ENCODE measurements around the gene TERT. TPM values are rescaled to one million over a fixed set of nuclear protein-coding genes. Genes with fewer than 3 reads are reported as not detected.

Gene TERT
- total and polyA plus RNA-seq, 2 of the 4 experiments (the other 2 are of a cell fraction), result not detected

GRCh38 chr5:1324719-1325190, 29.9 kb upstream of the TERT start:
- Histone ChIP-seq H4K5ac (ENCODE audit: low read depth, low read length) (no peak overlapping the region), H2AK5ac (ENCODE audit: low read depth, low read length) (no peak overlapping the region), H3K14ac (replicated peaks; ENCODE audit: low read depth, low read length) (no peak overlapping the region), H2BK20ac (ENCODE audit: low read depth, low read length) (no peak overlapping the region), H3K9ac (ENCODE audit: low read depth, low read length) (no peak overlapping the region), H3K4me2 (ENCODE audit: low read depth, low read length) (no peak overlapping the region), H3K9me1 (ENCODE audit: insufficient read depth, low read length) (no peaks in the 10 kb centered on the region), H2BK120ac (ENCODE audit: low read depth, low read length) (no peak overlapping the region), H2AK9ac (replicated peaks; ENCODE audit: low read depth, low read length, poor library complexity) (no peak overlapping the region), H4K91ac (ENCODE audit: insufficient read depth, low read depth, low read length) (no peak overlapping the region), H3K18ac (ENCODE audit: low read depth, low read length) (no peak overlapping the region), H3K4me1 (ENCODE audit: control insufficient read depth, insufficient read depth, low read length) (peaks cover 1% of the 10 kb centered on the region; the same call in 1 of the 2 replicates), H3K27me3 (ENCODE audit: control insufficient read depth, insufficient read depth, low read length) (no peaks in the 10 kb centered on the region), H3K36me3 (ENCODE audit: control insufficient read depth, insufficient read depth, low read length) (peaks cover 51% of the 10 kb centered on the region), H2BK5ac (ENCODE audit: low read depth, low read length, poor library complexity, severe bottlenecking) (no peak overlapping the region), H3K4me3 (ENCODE audit: insufficient read depth, low read depth, low read length) (no peak overlapping the region), H2AFZ (replicated peaks; ENCODE audit: low read length, poor library complexity) (peak overlapping the region; percentile 43), H3K79me1 (ENCODE audit: low read depth in 1 of 2, low read length in 2 of 2) (peaks cover 6 to 10% of the 10 kb centered on the region in 2 experiments; a peak in 2 of 4 replicates), H3K23ac (ENCODE audit: low read depth, low read length) (no peak overlapping the region), H2BK15ac (ENCODE audit: low read depth, low read length) (no peak overlapping the region), H4K8ac (ENCODE audit: low read depth in 2 of 2, low read length in 2 of 2) (no peak overlapping the region), H4K20me1 (ENCODE audit: insufficient read depth, low read length) (peaks cover 4% of the 10 kb centered on the region), H3K4ac (ENCODE audit: low read depth, low read length) (no peak overlapping the region), H3K27ac (ENCODE audit: insufficient read depth, low read length) (no peak overlapping the region), H3K9me3 (ENCODE audit: control insufficient read depth, insufficient read depth, low read length) (peaks cover 13% of the 10 kb centered on the region), H3K56ac (ENCODE audit: extremely low read depth, insufficient read depth, low read length) (no peak overlapping the region)
- POLR2A ChIA-PET (ENCODE audit: unreplicated experiment), result no interaction called here
- CTCF ChIA-PET, result no interaction called here
- dilution Hi-C loops (cut with HindIII; ENCODE audit: low sequenced_read_pairs, unreplicated experiment) (no loop called here), intact Hi-C loops (cut with micrococcal nuclease) (no loop called here), in situ Hi-C loops (cut with MboI; ENCODE audit: low sequenced_read_pairs) (no loop called here)
- BruUV-seq (replicated peaks), result no TSS peak
- no peak for DNase-seq
- ATAC-seq (ENCODE audit: low read depth), result no peak
- WGBS, 2 experiments (ENCODE audit: extremely low coverage in 2 of 2, insufficient read length in 1 of 2), result 97% methylated on average over 6 of the region's 17 CpGs; no CpG with 5 or more reads in 1 of the 2 experiments
- TF ChIP-seq BHLHE40 (IDR thresholded peaks at IDR 0.05; ENCODE audit: low read depth, low read length) (no peak), MXI1 (IDR thresholded peaks at IDR 0.05; ENCODE audit: borderline replicate concordance, low read depth, low read length) (no peak), MAFK (IDR thresholded peaks at IDR 0.05; ENCODE audit: low read depth, low read length) (no peak), RAD21 (IDR thresholded peaks at IDR 0.05; ENCODE audit: low read length) (no peak)
